HEK293T (cell line): ENCODE measurements around the gene GJB5.

ENCODE experiments used
- CTCF ChIA-PET: fragments of 350-600 bp; formaldehyde crosslinking; extraction: SDS; loops from one replicate; lab custom pipeline; 2021; ENCODE audit warnings: antibody characterized with exemption, inconsistent platforms; lab: Yijun Ruan, JAX
- POLR2A ChIA-PET: fragments of 350-600 bp; formaldehyde crosslinking; extraction: SDS; loops from one replicate; lab custom pipeline; 2020; ENCODE audit warnings: antibody characterized with exemption, inconsistent platforms; lab: Yijun Ruan, JAX
- DNase-seq: peaks from one replicate; pipeline ENCODE4 v3.0.0; 2012; ENCODE audit warnings: mixed read lengths; ENCODE audit errors: extremely low spot score
- ARNT ChIP-seq: fragments of 450-650 bp; IDR thresholded peaks from 2 replicates; pipeline ENCODE4 v1.6.1; 2017; ENCODE audit warnings: mild to moderate bottlenecking
- BHLHE40 ChIP-seq: fragments of 450-650 bp; IDR thresholded peaks from 2 replicates; pipeline ENCODE4 v1.6.1; 2016; ENCODE audit warnings: mild to moderate bottlenecking, moderate library complexity, borderline replicate concordance
- CTBP1 ChIP-seq: fragments of 450-650 bp; IDR thresholded peaks from 2 replicates; pipeline ENCODE4 v1.6.1; 2016; ENCODE audit warnings: borderline replicate concordance
- ELF4 ChIP-seq: fragments of 450-650 bp; IDR thresholded peaks from 2 replicates; pipeline ENCODE4 v1.6.1; 2017; ENCODE audit warnings: antibody characterized with exemption
- FOXA1 ChIP-seq: fragments of 450-650 bp; IDR thresholded peaks from 2 replicates; pipeline ENCODE4 v1.6.1; 2016; ENCODE audit warnings: mild to moderate bottlenecking
- FOXK2 ChIP-seq: fragments of 450-650 bp; IDR thresholded peaks from 2 replicates; pipeline ENCODE4 v1.6.1; 2016; ENCODE audit warnings: mild to moderate bottlenecking
- FOXM1 ChIP-seq: fragments of 450-650 bp; IDR thresholded peaks from 2 replicates; pipeline ENCODE4 v1.6.1; 2017; ENCODE audit warnings: mild to moderate bottlenecking, borderline replicate concordance
- HDGF ChIP-seq: fragments of 450-650 bp; IDR thresholded peaks from 2 replicates; pipeline ENCODE4 v1.6.1; 2017; ENCODE audit warnings: antibody characterized with exemption, borderline replicate concordance
- L3MBTL2 ChIP-seq: fragments of 450-650 bp; conservative IDR thresholded peaks from 2 replicates; pipeline ENCODE4 v1.6.1; 2016; ENCODE audit warnings: mild to moderate bottlenecking
- LEF1 ChIP-seq: fragments of 450-650 bp; IDR thresholded peaks from 2 replicates; pipeline ENCODE4 v1.6.1; 2017; ENCODE audit warnings: mild to moderate bottlenecking, borderline replicate concordance
- NFRKB ChIP-seq: fragments of 450-650 bp; IDR thresholded peaks from 2 replicates; pipeline ENCODE4 v1.6.1; 2016; ENCODE audit warnings: mild to moderate bottlenecking, moderate library complexity
- SP1 ChIP-seq: fragments of 450-650 bp; IDR thresholded peaks from 2 replicates; pipeline ENCODE4 v1.6.1; 2017
- SUZ12 ChIP-seq: fragments of 450-650 bp; IDR thresholded peaks from 2 replicates; pipeline ENCODE4 v1.6.1; 2016; ENCODE audit warnings: mild to moderate bottlenecking
- TARDBP ChIP-seq: fragments of 450-650 bp; IDR thresholded peaks from 2 replicates; pipeline ENCODE4 v1.6.1; 2016
- ZNF384 ChIP-seq: fragments of 450-650 bp; IDR thresholded peaks from 2 replicates; pipeline ENCODE4 v1.6.1; 2016
- TF ChIP-seq, protein P1 (sequence below): fragments of 450-650 bp; IDR thresholded peaks from 2 replicates; pipeline ENCODE4 v1.6.1; 2016

Gene GJB5

GRCh38 chr1:34761176-34761761, 6.4 kb downstream of the GJB5 start:
- TF ChIP-seq FOXM1 (no peak), TARDBP (no peak), BHLHE40 (no peak)
- CTCF ChIA-PET = no interaction called here
- POLR2A ChIA-PET = no interaction called here
- no peak for DNase-seq

DNA sequence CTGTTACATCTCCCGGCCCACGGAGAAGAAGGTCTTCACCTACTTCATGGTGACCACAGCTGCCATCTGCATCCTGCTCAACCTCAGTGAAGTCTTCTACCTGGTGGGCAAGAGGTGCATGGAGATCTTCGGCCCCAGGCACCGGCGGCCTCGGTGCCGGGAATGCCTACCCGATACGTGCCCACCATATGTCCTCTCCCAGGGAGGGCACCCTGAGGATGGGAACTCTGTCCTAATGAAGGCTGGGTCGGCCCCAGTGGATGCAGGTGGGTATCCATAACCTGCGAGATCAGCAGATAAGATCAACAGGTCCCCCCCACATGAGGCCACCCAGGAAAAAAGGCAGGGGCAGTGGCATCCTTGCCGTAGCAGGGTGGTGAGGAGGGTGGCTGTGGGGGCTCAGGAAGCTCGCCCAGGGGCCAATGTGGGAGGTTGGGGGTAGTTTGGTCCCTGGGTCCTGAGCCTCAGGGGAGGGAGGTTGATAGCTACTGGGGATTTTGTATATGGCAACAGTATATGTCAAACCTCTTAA, 7.0 kb downstream of the GJB5 start:
- ChIA-PET CTCF (no interaction called here), POLR2A (no interaction called here)
- DNase-seq = no peak
- no peak for TF ChIP-seq SUZ12
- no peak for TF ChIP-seq TARDBP
- no peak for TF ChIP-seq HDGF
- no peak for TF ChIP-seq SP1
- no peak for TF ChIP-seq ZNF384
- TF ChIP-seq FOXA1 = no peak
- TF ChIP-seq FOXK2 = no peak
- TF ChIP-seq BHLHE40 = no peak
- no peak for TF ChIP-seq ARNT
- no peak for TF ChIP-seq NFRKB

DNA sequence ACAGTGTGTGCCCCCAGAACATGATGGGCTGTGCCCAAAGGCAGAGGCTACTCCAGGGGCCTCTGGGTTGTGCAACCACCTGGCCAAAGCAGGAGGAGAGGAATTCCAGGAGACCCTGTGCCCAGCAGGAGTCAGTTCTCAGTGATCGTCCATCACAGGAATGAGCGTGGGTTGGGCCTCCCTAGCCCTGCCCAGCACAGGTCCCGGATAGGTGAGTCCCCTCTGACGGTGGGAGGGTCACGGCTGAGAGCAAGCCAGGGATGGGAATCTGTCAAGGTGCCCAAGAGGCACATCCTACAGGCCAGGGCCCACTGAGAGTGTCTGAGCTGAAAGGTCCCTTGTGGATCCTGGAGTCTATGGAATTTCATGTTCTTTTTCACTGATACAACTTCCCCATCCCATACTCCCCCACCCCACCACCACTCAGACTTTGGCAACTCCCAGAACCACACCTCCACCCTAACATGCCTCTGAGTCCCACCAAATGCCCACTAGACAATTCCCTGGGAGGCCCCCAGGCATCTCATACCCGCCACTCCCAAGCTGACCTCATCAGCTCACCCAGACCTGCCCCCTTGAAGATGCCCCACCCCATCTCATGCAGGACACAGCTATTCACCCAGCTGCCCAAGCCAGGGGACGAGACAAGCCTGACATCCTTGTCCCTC, 7.8 kb downstream of the GJB5 start:
- TF ChIP-seq SUZ12 = no peak
- no peak for TF ChIP-seq BHLHE40
- TF ChIP-seq ELF4 = no peak
- TF ChIP-seq FOXK2 = no peak
- no peak for TF ChIP-seq NFRKB
- TF ChIP-seq LEF1 = no peak
- TF ChIP-seq TARDBP = no peak
- TF ChIP-seq SP1 = no peak
- TF ChIP-seq, protein P1, sequence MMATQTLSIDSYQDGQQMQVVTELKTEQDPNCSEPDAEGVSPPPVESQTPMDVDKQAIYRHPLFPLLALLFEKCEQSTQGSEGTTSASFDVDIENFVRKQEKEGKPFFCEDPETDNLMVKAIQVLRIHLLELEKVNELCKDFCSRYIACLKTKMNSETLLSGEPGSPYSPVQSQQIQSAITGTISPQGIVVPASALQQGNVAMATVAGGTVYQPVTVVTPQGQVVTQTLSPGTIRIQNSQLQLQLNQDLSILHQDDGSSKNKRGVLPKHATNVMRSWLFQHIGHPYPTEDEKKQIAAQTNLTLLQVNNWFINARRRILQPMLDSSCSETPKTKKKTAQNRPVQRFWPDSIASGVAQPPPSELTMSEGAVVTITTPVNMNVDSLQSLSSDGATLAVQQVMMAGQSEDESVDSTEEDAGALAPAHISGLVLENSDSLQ = no peak
- TF ChIP-seq FOXM1 = no peak
- no peak for TF ChIP-seq FOXA1
- TF ChIP-seq ZNF384 = no peak
- no peak for TF ChIP-seq HDGF
- TF ChIP-seq L3MBTL2 = no peak
- no peak for TF ChIP-seq ARNT
- CTCF ChIA-PET = no interaction called here
- no peak for DNase-seq
- POLR2A ChIA-PET = no interaction called here

- ChIA-PET CTCF (no interaction called here), POLR2A (no interaction called here)
- no peak for DNase-seq
- TF ChIP-seq L3MBTL2 (no peak), TARDBP (no peak), ELF4 (no peak), SP1 (no peak), LEF1 (no peak), NFRKB (no peak), FOXM1 (no peak), FOXA1 (no peak), BHLHE40 (no peak), HDGF (no peak), SUZ12 (no peak), ARNT (no peak), CTBP1 (no peak)
- TF ChIP-seq, protein P1 = no peak
These were observed 8.4 kb downstream of the GJB5 start for GRCh38 chr1:34763142-34763781.

- CTCF ChIA-PET = no interaction called here
- POLR2A ChIA-PET = no interaction called here
- DNase-seq = no peak
- TF ChIP-seq BHLHE40 (no peak), FOXM1 (no peak), SUZ12 (no peak), FOXA1 (no peak), ELF4 (no peak), LEF1 (no peak), FOXK2 (no peak), ARNT (no peak)
These were observed 14.0 kb downstream of the GJB5 start for GRCh38 chr1:34768856-34769255.

- DNase-seq = no peak
- TF ChIP-seq BHLHE40 (no peak), ELF4 (no peak), NFRKB (no peak), CTBP1 (no peak), FOXM1 (no peak), SP1 (no peak), FOXA1 (no peak), ZNF384 (no peak), HDGF (no peak), TARDBP (no peak), L3MBTL2 (no peak), SUZ12 (no peak)
- POLR2A ChIA-PET = no interaction called here
- CTCF ChIA-PET = no interaction called here
These were observed 16.2 kb downstream of the GJB5 start for GRCh38 chr1:34770891-34771504.
